GM21825 (cell line): Measurements from ENCODE around the gene PCYT2.

Experiments
- ATAC-seq: cut with Tn5 transposase; IDR thresholded peaks from one replicate; pipeline ENCODE4 v1.9.1; 2021; ENCODE audit warnings: mild to moderate bottlenecking, moderate library complexity; ENCODE audit not compliant: unreplicated experiment

Gene PCYT2

DNA sequence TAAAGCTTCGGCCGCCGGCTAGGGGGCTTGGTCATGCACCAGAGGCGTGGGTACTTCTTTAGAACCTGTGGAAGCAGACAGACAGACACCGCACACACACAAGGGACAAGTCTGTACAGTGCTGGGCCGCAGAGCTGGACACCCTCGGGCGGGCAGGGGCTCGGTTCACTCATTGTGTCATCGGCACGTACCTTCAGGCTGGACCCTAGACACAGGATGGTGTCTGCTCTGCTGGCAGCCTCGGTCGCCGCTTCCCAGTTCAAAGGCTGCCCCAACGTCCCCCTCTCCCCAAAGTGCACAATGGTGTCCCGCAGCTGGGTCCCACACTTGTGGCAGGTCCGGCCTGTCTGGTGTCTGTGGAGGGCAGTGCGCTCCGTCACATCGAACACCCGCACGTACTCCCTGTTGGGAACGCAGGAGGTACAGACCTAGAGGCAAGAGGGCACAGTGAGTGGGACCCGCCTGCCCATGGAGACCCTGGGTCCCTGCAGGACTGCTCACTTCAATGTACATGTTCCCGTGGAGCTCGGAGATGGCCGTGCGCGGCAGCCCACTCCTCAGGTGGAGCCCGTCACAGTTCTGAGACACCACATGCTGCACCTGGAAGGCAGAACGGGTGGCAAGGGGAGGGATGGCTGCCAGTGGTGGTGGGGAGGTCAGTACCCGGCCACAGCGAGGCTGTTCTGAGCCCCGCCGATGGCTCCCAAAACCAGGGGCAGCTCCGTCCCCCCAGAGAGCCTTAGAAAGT lies 3.1 kb upstream of the PCYT2 start:
- no peak for ATAC-seq

DNA sequence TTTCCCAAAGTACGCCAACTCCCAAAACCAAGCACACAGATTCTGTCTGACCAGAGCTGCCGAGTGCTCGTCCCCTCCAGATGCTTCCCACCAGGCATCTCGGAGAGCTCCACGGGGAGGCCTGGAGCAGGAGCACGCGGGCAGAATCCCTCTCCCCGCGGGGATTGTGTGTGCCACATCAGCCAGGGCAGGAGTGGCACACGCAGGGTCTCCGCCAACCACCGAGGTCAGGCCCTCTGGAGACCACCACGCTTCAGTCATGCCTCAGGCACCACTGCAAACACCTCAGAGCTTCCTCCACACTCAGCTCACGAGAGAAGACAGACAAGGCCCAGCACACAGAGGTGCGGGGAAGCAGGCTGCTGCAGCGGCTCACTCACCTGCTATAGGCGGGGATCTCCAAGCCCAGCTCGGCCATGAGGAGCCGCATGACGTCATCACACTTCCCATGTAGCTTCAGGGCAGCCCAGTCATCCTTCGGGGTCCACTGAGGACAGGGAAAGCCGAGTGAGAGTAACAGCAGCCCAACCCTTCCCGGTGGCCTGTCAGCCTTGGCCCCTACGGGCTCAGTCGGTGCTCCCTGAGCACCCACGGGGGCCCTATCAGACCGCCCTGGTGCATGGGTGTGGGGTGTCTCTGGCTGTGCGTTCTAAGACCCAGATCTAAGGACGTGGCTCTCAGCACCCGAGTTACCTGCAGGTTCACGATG lies 2.3 kb upstream of the PCYT2 start:
- no peak for ATAC-seq

- no peak for ATAC-seq
Observed at GRCh38 chr17:81912441-81913309, 1.5 kb upstream of the PCYT2 start.

DNA sequence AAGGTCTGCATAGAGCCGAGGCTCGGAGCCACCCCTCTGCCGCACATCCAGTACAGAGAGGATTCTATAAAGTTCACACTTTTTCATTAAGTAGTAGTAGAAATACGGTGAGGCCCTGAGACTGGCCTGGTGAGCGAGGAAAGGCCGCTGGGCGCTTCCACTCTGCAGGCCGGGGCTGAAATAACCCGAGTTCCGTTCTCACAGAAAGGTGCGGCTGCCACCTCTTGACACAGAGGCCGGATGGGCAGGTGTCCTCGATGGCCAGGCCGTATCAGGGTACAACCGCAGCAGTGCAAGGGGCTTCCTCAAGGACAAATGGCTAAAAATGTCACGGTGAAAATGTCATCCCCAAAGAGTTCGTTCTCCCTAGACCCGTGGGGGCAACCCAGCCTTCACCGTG lies 770 bp upstream of the PCYT2 start:
- no peak for ATAC-seq

DNA sequence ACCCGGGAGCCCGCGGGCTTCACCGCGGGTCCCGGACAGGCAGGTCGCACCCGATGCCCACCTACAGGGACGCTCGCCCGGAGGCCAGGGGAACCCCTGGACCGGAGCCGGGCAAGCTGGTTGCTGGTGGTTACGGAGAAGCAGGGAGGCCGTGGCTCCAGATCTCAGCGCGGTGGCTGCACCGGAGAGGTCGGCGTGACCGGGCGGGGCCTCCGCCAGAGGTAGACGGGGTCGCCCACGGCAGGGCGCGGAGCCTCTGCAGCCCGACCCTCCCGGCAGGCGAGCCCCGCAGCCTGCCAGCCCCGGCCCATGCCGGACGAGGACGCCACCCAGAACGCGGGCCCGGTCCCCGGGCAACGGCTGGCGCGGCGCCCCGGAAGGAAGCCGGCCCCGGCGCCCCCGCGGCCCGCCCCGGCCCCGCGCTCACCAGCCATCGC lies 341 bp downstream of the PCYT2 start:
- ATAC-seq = peak; percentile 15

GRCh38 chr17:81909966-81910839 lies 996 bp downstream of the PCYT2 start:
- no peak for ATAC-seq

GRCh38 chr17:81909231-81909630 lies 2.0 kb downstream of the PCYT2 start:
- ATAC-seq = no peak

GRCh38 chr17:81908793-81909192 lies 2.4 kb downstream of the PCYT2 start:
- ATAC-seq = no peak

GRCh38 chr17:81907219-81908145 lies 3.7 kb downstream of the PCYT2 start:
- ATAC-seq = no peak

DNA sequence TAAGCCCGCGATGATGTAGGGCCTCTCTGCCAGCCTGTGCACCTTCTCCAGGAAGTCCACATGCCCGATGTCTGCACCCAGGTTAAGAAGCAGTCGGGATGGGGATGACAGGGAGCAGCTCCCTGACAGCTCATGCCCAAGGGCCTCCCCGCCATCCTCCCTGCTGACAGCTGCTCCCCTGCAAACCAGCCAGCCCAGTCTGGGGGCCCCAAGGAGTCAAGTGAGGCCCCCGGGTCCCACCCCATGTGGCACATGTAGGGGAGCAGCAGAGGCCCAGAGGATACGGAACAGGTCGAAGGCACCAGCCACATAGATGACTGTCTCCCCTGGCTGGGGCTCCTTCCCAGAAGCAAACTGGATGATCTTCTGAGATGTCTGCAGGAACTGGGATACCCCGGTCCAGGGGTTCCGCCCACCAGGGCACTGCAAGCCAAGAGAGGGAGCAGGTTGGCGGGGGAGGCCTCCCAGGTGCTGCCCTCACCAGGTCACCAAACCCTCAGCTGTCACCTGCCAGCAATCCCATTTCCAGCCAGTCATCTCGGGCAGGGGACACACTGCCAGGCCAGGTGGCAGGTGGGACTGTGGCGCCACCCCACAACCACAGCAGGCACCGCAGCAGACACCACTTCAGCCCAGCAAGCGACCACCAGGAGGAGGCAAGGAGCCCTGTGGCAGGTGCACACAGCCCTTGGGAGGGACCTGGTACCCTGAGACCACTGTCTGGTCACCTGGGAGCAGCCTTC lies 4.6 kb downstream of the PCYT2 start:
- ATAC-seq = no peak

DNA sequence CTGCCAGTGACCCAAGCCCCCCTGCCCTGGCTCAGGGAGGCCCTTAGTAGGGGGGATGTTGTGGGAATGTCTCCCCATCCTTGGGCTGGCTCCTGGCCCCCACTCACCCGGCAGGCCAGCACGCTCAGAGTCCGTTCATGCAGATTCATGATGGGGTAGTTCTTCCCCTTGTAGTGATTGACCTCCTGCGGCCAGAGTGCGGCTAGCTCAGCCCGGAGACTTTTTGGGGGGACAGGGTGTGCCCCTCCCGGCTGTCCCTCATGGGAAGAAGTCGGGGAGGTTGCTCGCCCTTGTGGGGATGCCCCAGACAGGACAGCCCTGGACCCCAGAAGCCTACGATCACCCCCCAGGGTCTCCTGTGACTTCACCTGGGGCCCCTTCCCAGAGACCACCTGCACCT lies 5.2 kb downstream of the PCYT2 start:
- no peak for ATAC-seq

DNA sequence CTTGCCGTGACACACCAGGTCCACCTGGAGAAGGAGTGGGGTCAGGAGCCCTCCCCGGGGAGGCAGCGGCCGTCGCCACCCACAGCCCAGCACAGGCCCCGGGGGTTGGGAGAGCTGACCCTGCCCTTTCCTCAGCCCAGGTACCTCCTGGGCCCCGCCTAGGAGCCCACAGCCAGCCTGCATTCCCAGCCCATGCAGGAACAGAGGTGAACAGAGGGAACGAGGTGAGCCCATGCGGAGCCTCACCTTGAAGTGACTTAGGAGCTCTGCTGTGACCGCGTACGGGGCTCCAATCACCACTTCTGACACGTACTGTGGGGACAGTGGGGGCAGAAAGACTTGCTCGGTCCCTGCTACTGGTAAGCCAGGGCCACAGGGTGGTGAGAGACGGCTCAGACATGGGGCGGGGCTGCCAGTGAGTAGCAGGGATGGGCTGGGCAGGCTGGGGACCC lies 5.7 kb downstream of the PCYT2 start:
- no peak for ATAC-seq

GRCh38 chr17:81904600-81905423 lies 6.4 kb downstream of the PCYT2 start:
- ATAC-seq = no peak

GRCh38 chr17:81903896-81904599 lies 7.2 kb downstream of the PCYT2 start:
- no peak for ATAC-seq

- no peak for ATAC-seq
Observed at GRCh38 chr17:81903415-81903831, 7.8 kb downstream of the PCYT2 start.

- ATAC-seq = no peak
Observed at GRCh38 chr17:81902653-81903414, 8.4 kb downstream of the PCYT2 start.
